Neural progenitor cell (in vitro differentiated cells): Measurements from ENCODE around the gene ASH1L. TPM values are rescaled to one million over a fixed set of nuclear protein-coding genes. Genes with fewer than 3 reads are reported as not detected.

Experiments used
- DNase-seq: peaks from one replicate; pipeline ENCODE4 v3.0.0-alpha.2; 2016; ENCODE audit warnings: low spot score
- H2AFZ ChIP-seq: fragments of 200-600 bp; sonication (generic); replicated peaks from 2 replicates; pipeline ENCODE4 v1.6.1; 2016; ENCODE audit warnings: antibody characterized with exemption
- H3F3A ChIP-seq: fragments of 200-600 bp; sonication (generic); 2 replicates; pipeline ENCODE4 v1.6.1; 2016; ENCODE audit warnings: antibody characterized with exemption, low read depth
- H3K27ac ChIP-seq: fragments of 200-600 bp; sonication (generic); 2 replicates; pipeline ENCODE4 v1.5.1; 2016; ENCODE audit warnings: mild to moderate bottlenecking
- H3K27me3 ChIP-seq: fragments of 200-600 bp; sonication (generic); 2 replicates; pipeline ENCODE4 v1.6.1; 2016; ENCODE audit warnings: mild to moderate bottlenecking, moderate library complexity
- H3K36me3 ChIP-seq: fragments of 200-600 bp; sonication (generic); 2 replicates; pipeline ENCODE4 v1.5.1; 2016
- H3K4me1 ChIP-seq: fragments of 200-600 bp; sonication (generic); 2 replicates; pipeline ENCODE4 v1.6.1; 2016; ENCODE audit warnings: mixed run types
- H3K4me2 ChIP-seq: fragments of 200-600 bp; sonication (generic); 2 replicates; pipeline ENCODE4 v1.6.1; 2016
- H3K4me3 ChIP-seq: fragments of 200-600 bp; sonication (generic); 2 replicates; pipeline ENCODE4 v1.5.1; 2016
- H3K79me2 ChIP-seq: fragments of 200-600 bp; sonication (generic); 2 replicates; pipeline ENCODE4 v1.6.1; 2016; ENCODE audit warnings: low read depth
- H3K9ac ChIP-seq: fragments of 200-600 bp; sonication (generic); 2 replicates; pipeline ENCODE4 v1.6.1; 2016
- H3K9me3 ChIP-seq: fragments of 200-600 bp; sonication (generic); 2 replicates; pipeline ENCODE4 v1.5.1; 2016; ENCODE audit warnings: low read depth
- H4K20me1 ChIP-seq: fragments of 200-600 bp; sonication (generic); 2 replicates; pipeline ENCODE4 v1.6.1; 2016; ENCODE audit warnings: low read depth
- H3K27ac Mint-ChIP-seq: 3 replicates; pipeline ENCODE4 v1.8.0; 2021; ENCODE audit warnings: mixed read lengths
- H3K27me3 Mint-ChIP-seq: 2 replicates; pipeline ENCODE4 v1.8.0; 2022; ENCODE audit warnings: low read depth, mild to moderate bottlenecking, inconsistent platforms, moderate library complexity, mixed read lengths; ENCODE audit not compliant: insufficient read depth
- H3K36me3 Mint-ChIP-seq: 3 replicates; pipeline ENCODE4 v1.8.0; 2021; ENCODE audit warnings: mixed read lengths
- H3K4me1 Mint-ChIP-seq: 3 replicates; pipeline ENCODE4 v1.8.0; 2021; ENCODE audit warnings: mixed read lengths
- H3K4me3 Mint-ChIP-seq: 3 replicates; pipeline ENCODE4 v1.8.0; 2021; ENCODE audit warnings: mild to moderate bottlenecking, moderate library complexity, mixed read lengths
- H3K9me3 Mint-ChIP-seq: 3 replicates; pipeline ENCODE4 v1.8.0; 2020; ENCODE audit warnings: mixed read lengths
- CTCF ChIP-seq: fragments of 200-600 bp; sonication (generic); IDR thresholded peaks from 2 replicates; pipeline ENCODE4 v1.5.1; 2017; ENCODE audit warnings: antibody characterized with exemption, mild to moderate bottlenecking
- EZH2 ChIP-seq: fragments of 200-600 bp; sonication (generic); IDR thresholded peaks from 2 replicates; pipeline ENCODE4 v1.6.1; 2017; ENCODE audit warnings: antibody characterized with exemption, mild to moderate bottlenecking, moderate library complexity
- EZH2phosphoT487 ChIP-seq: fragments of 200-600 bp; sonication (generic); IDR thresholded peaks from 2 replicates; pipeline ENCODE4 v1.6.1; 2017; ENCODE audit warnings: antibody characterized with exemption
- total RNA-seq: library from RNA; depleted of rRNA; stranded (reverse); fragments of >200 nt; gene quantifications from 2 replicates; pipeline ENCODE4 v1.2.3, GENCODE V29; 2015; ENCODE audit warnings: low replicate concordance

ASH1L gene
- total RNA-seq, 1 donor from 2014 or later: 42.1 TPM

GRCh38 chr1:155472491-155473083 lies 90.0 kb downstream of the ASH1L start:
- TF ChIP-seq EZH2 (no peak), CTCF (no peak), EZH2phosphoT487 (no peak)
- no peak overlapping the region for H3K9ac ChIP-seq
- H3K27ac Mint-ChIP-seq: no peak overlapping the region
- H3K36me3 ChIP-seq: peaks cover 10% of the 10 kb centered on the region
- no peak overlapping the region for H3K4me3 Mint-ChIP-seq
- H3K79me2 ChIP-seq: peaks cover 14% of the 10 kb centered on the region
- peaks cover 9% of the 10 kb centered on the region for H3F3A ChIP-seq
- no peaks in the 10 kb centered on the region for H3K4me1 ChIP-seq
- no peaks in the 10 kb centered on the region for H3K9me3 ChIP-seq
- H3K36me3 Mint-ChIP-seq: peaks cover 37% of the 10 kb centered on the region
- no peak overlapping the region for H2AFZ ChIP-seq
- H3K4me3 ChIP-seq: no peak overlapping the region
- H3K27me3 Mint-ChIP-seq: no peaks in the 10 kb centered on the region
- DNase-seq: no peak
- no peak overlapping the region for H3K4me2 ChIP-seq
- H3K27ac ChIP-seq: no peak overlapping the region
- H3K27me3 ChIP-seq: no peaks in the 10 kb centered on the region
- peaks cover 14% of the 10 kb centered on the region for H3K9me3 Mint-ChIP-seq
- H4K20me1 ChIP-seq: no peaks in the 10 kb centered on the region
- no peaks in the 10 kb centered on the region for H3K4me1 Mint-ChIP-seq

GRCh38 chr1:155471891-155472290 lies 90.7 kb downstream of the ASH1L start:
- Mint-ChIP-seq H3K4me1 (no peaks in the 10 kb centered on the region), H3K27ac (no peak overlapping the region), H3K36me3 (peaks cover 37% of the 10 kb centered on the region), H3K4me3 (no peak overlapping the region), H3K27me3 (no peaks in the 10 kb centered on the region), H3K9me3 (peaks cover 14% of the 10 kb centered on the region)
- Histone ChIP-seq H2AFZ (no peak overlapping the region), H3K79me2 (peaks cover 13% of the 10 kb centered on the region), H4K20me1 (no peaks in the 10 kb centered on the region), H3K27ac (no peak overlapping the region), H3K36me3 (peaks cover 7% of the 10 kb centered on the region), H3K4me2 (no peak overlapping the region), H3K4me1 (no peaks in the 10 kb centered on the region), H3K9ac (no peak overlapping the region), H3F3A (peaks cover 9% of the 10 kb centered on the region), H3K4me3 (no peak overlapping the region), H3K27me3 (no peaks in the 10 kb centered on the region), H3K9me3 (no peaks in the 10 kb centered on the region)
- DNase-seq: no peak
- TF ChIP-seq EZH2phosphoT487 (no peak), CTCF (no peak), EZH2 (no peak)

GRCh38 chr1:155471026-155471425 lies 91.6 kb downstream of the ASH1L start:
- H3K4me1 ChIP-seq: no peaks in the 10 kb centered on the region
- H2AFZ ChIP-seq: no peak overlapping the region
- H3K4me1 Mint-ChIP-seq: no peaks in the 10 kb centered on the region
- peaks cover 10% of the 10 kb centered on the region for H3K79me2 ChIP-seq
- H3K27ac ChIP-seq: no peak overlapping the region
- H4K20me1 ChIP-seq: no peaks in the 10 kb centered on the region
- H3K4me3 ChIP-seq: no peak overlapping the region
- no peak overlapping the region for H3K27ac Mint-ChIP-seq
- H3K9me3 ChIP-seq: no peaks in the 10 kb centered on the region
- H3K9ac ChIP-seq: no peak overlapping the region
- no peak overlapping the region for H3K4me2 ChIP-seq
- H3K36me3 Mint-ChIP-seq: peaks cover 37% of the 10 kb centered on the region
- DNase-seq: no peak
- H3K4me3 Mint-ChIP-seq: no peak overlapping the region
- TF ChIP-seq EZH2: no peak
- H3K36me3 ChIP-seq: peaks cover 7% of the 10 kb centered on the region
- peaks cover 14% of the 10 kb centered on the region for H3K9me3 Mint-ChIP-seq
- no peaks in the 10 kb centered on the region for H3K27me3 ChIP-seq
- H3K27me3 Mint-ChIP-seq: no peaks in the 10 kb centered on the region
- H3F3A ChIP-seq: peaks cover 9% of the 10 kb centered on the region

GRCh38 chr1:155466996-155467395 lies 95.6 kb downstream of the ASH1L start:
- Mint-ChIP-seq H3K4me1 (no peaks in the 10 kb centered on the region), H3K27me3 (peaks cover 2% of the 10 kb centered on the region), H3K36me3 (peaks cover 21% of the 10 kb centered on the region), H3K27ac (no peak overlapping the region), H3K9me3 (peaks cover 9% of the 10 kb centered on the region), H3K4me3 (no peak overlapping the region)
- no peak for DNase-seq
- Histone ChIP-seq H3K27ac (no peak overlapping the region), H3F3A (peaks cover 9% of the 10 kb centered on the region), H3K9ac (no peak overlapping the region), H2AFZ (no peak overlapping the region), H3K79me2 (peaks cover 10% of the 10 kb centered on the region), H3K4me3 (no peak overlapping the region), H3K4me1 (no peaks in the 10 kb centered on the region), H3K36me3 (peaks cover 7% of the 10 kb centered on the region), H4K20me1 (no peaks in the 10 kb centered on the region), H3K4me2 (no peak overlapping the region), H3K27me3 (no peaks in the 10 kb centered on the region), H3K9me3 (no peaks in the 10 kb centered on the region)
- TF ChIP-seq EZH2: no peak
- TF ChIP-seq CTCF: no peak
